K562 (cell line): ENCODE results near the gene PWP2. TPM values are rescaled to one million over a fixed set of nuclear protein-coding genes. Genes with fewer than 3 reads are reported as not detected.
A peak's percentile ranks its signal among the peaks of the same experiment; 100 is the strongest.
"Not testable (repeated sequence)": the region's sequence is repeated elsewhere in the genome, so short reads cannot be mapped to it uniquely, and the experiment has no call there.

Experiments
- ATAC-seq: fragments of 200-7000 bp; cut with Tn5 transposase; 3 replicates; pipeline ENCODE4 v1.9.1; 2020; ENCODE audit warnings: moderate library complexity
- BruUV-seq: library from RNA; stranded (reverse); fragments of 400-500 nt; replicated peaks from 2 replicates; lab custom pipeline; 2021; lab: Mats Ljungman, UMichigan
- CTCF ChIA-PET: fragments of 300-600 bp; formaldehyde crosslinking; extraction: SDS; loops from one replicate; lab custom pipeline; 2021; ENCODE audit warnings: low intra/inter-chr PET ratio; lab: Yijun Ruan, JAX
- POLR2A ChIA-PET: fragments of 300-600, 350-650 bp; sonication (Branson Sonifier 250); formaldehyde crosslinking; extraction: SDS; loops from one replicate; lab custom pipeline; 2021; ENCODE audit warnings: antibody characterized with exemption, inconsistent platforms; lab: Yijun Ruan, JAX
- DNase-seq, 4 experiments: peaks; one replicate each; pipeline versions ENCODE4 v3.0.0 to v3.0.0-alpha.2; 2011 to 2018; ENCODE audit warnings: low spot score in 3 of 4, mixed read lengths in 3 of 4; ENCODE audit errors: extremely low read depth in 1 of 4
- FAIRE-seq: peaks from 2 replicates; lab custom pipeline; 2011; peaks lifted over from hg19 to GRCh38; lab: Jason Lieb, UNC
- H2AFZ ChIP-seq: 2 replicates; pipeline ENCODE4 v1.6.0; 2011; ENCODE audit warnings: low read depth, low read length, control low read depth, inconsistent platforms
- H3K27ac ChIP-seq: fragments of 200-600 bp; 3 replicates; pipeline ENCODE4 v1.8.0; 2011; ENCODE audit warnings: low read depth, mild to moderate bottlenecking, control low read depth, inconsistent platforms, low read length, moderate library complexity, mixed read lengths; ENCODE audit errors: extremely low read depth
- H3K27me3 ChIP-seq, 2 experiments: fragments of 300-600 bp in 1 of 2; 2 replicates in 1 of 2; 3 replicates in 1 of 2; pipeline versions ENCODE4 v1.6.0 to v1.8.0; 2011; ENCODE audit warnings: inconsistent platforms in 2 of 2, low read length in 2 of 2, mild to moderate bottlenecking in 1 of 2, mixed read lengths in 1 of 2, moderate library complexity in 1 of 2; ENCODE audit not compliant: control insufficient read depth in 2 of 2, insufficient read depth in 2 of 2
- H3K36me3 ChIP-seq: fragments of 300-600 bp; 3 replicates; pipeline ENCODE4 v1.8.0; 2011; ENCODE audit warnings: mild to moderate bottlenecking, low read length, inconsistent platforms; ENCODE audit not compliant: control insufficient read depth, insufficient read depth
- H3K4me1 ChIP-seq, 2 experiments: fragments of 200-600 bp in 1 of 2; replicated peaks in 1 of 2; 2 replicates in 1 of 2; 3 replicates in 1 of 2; pipeline versions ENCODE4 v1.5.1 to v1.8.0; 2011; ENCODE audit warnings: inconsistent platforms in 2 of 2, low read length in 2 of 2, mild to moderate bottlenecking in 1 of 2, mixed read lengths in 1 of 2, moderate library complexity in 1 of 2; ENCODE audit not compliant: control insufficient read depth in 2 of 2, insufficient read depth in 2 of 2
- H3K4me2 ChIP-seq: 2 replicates; pipeline ENCODE4 v1.6.1; 2011; ENCODE audit warnings: low read length, control low read depth, inconsistent platforms, mixed read lengths; ENCODE audit not compliant: insufficient read depth
- H3K4me3 ChIP-seq: fragments of 200-600 bp; sonication (generic), shearing (Covaris generic); 2 replicates; pipeline ENCODE4 v1.5.1; 2016; ENCODE audit warnings: control low read depth, inconsistent platforms
- H3K79me2 ChIP-seq: fragments of 200-600 bp; 3 replicates; pipeline ENCODE4 v1.8.0; 2011; ENCODE audit warnings: low read length, inconsistent platforms; ENCODE audit not compliant: control insufficient read depth, insufficient read depth
- H3K9ac ChIP-seq, 2 experiments: 2 replicates each; pipeline versions ENCODE4 v1.6.0 to v1.6.1; 2011; ENCODE audit warnings: low read depth in 2 of 2, low read length in 2 of 2, control low read depth in 1 of 2, inconsistent platforms in 1 of 2, mild to moderate bottlenecking in 1 of 2, mixed read lengths in 1 of 2; ENCODE audit not compliant: insufficient read depth in 1 of 2
- H3K9me1 ChIP-seq: one replicate; pipeline ENCODE4 v1.6.0; 2011; ENCODE audit warnings: inconsistent platforms, mild to moderate bottlenecking, low read length, moderate library complexity; ENCODE audit not compliant: control insufficient read depth, insufficient read depth
- H3K9me3 ChIP-seq: replicated peaks from 2 replicates; pipeline ENCODE4 v1.5.1; 2011; ENCODE audit warnings: low read depth, low read length, inconsistent platforms; ENCODE audit not compliant: control insufficient read depth, insufficient read depth
- H4K20me1 ChIP-seq: replicated peaks from 2 replicates; pipeline ENCODE4 v1.6.1; 2011; ENCODE audit warnings: low read length, inconsistent platforms, mixed read lengths; ENCODE audit not compliant: control insufficient read depth, insufficient read depth
- WGBS: fragments of 100-300 bp; shearing (Covaris generic); methylation state at CpG from one replicate; pipeline ENCODE4 v1.1.6; 2016; ENCODE audit warnings: low coverage, mixed read lengths; ENCODE audit not compliant: insufficient coverage; ENCODE audit errors: missing lambda C conversion rate; 5-methylcytosine and 5-hydroxymethylcytosine counted together
- in situ Hi-C: fragments of 300-500 bp; cut with MboI; formaldehyde crosslinking; loops from 4 replicates; pipeline ENCODE4 v1.15.0; 2018; ENCODE audit warnings: inconsistent platforms, mixed read lengths
- intact Hi-C: fragments of 100-400 bp; cut with micrococcal nuclease; formaldehyde crosslinking; loops from 2 replicates; pipeline ENCODE4 v1.14.2; 2022
- polyA plus RNA-seq, 8 experiments: library from polyadenylated mRNA; depleted of rRNA in 4 of 8; stranded (reverse) in 5 of 8; unstranded in 3 of 8; fragments of >200 nt; fragmentation: Nextera tagmentation in 2 of 8; fragmentation: Illumina TruSeq in 1 of 8; extraction: Ambion mirVana in 2 of 8; extraction: Trizol in 1 of 8; gene quantifications; 2 replicates each; pipeline versions ENCODE4 v1.2.1 to v1.2.3, GENCODE V29; 2011 to 2014; ENCODE audit warnings: inconsistent platforms in 1 of 8, missing spikeins in 1 of 8
- total RNA-seq, 7 experiments: library from RNA; depleted of rRNA in 6 of 7; stranded (reverse); fragments of >200 nt in 6 of 7; fragmentation: Illumina TruSeq in 2 of 7; extraction: Trizol in 2 of 7; gene quantifications; 2 replicates each; pipeline versions ENCODE4 v1.2.1 to v1.2.3, GENCODE V29; 2011 to 2021; ENCODE audit warnings: low replicate concordance in 1 of 7

Gene PWP2
- total and polyA plus RNA-seq, 9 of the 15 experiments (the other 6 are each of a cell fraction or from before 2014, with no cell fraction given): 0.72 to 57.6 (median 31.1) TPM

DNA sequence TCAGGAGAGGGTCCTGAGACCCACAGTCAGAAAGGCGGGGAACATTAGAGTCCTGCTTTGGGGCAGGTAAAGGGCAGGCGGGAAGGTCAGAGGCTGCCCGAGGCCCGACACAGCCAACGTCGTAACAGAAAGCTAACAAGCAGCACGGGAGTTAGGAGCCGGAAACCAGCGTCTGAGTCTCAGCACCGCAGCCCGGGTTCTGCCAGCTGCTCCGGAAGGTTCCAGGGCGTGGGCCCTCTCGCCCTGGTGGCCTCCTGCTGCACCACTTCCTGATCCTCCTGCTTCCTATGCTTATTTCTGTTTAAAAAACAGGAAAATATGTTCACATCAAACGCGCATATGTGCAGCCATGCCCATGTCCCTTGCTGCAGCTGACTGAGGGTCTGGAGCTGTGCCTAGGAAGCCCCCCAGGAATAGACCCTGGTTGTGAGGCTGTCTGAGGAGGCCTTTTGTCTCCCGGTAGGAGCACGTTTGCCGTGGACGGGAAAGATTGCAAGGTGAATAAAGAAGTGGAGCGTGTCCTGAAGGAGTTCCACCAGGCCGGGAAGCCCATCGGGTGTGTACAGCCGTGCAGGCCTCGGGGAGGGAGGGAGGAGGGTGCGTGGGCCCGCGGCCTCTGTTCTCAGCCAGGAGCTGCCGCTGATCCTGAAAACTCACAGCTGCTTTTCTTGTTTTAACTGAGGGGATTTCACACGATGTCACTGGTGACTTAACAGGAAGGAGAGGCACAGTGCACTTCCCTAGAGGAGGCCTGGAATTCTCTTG is 32.8 kb downstream of the PWP2 start:
- ATAC-seq: 0 out of 3 replicates have a peak, but pooled peaks have one; percentile 10
- DNase-seq, H3K4me2 ChIP-seq, H3K9me3 ChIP-seq, CTCF ChIA-PET, H3K9me1 ChIP-seq, POLR2A ChIA-PET, H4K20me1 ChIP-seq, H3K9ac ChIP-seq, intact Hi-C loops, H3K27ac ChIP-seq, H2AFZ ChIP-seq, H3K4me1 ChIP-seq, BruUV-seq, H3K4me3 ChIP-seq, H3K36me3 ChIP-seq, H3K79me2 ChIP-seq, H3K27me3 ChIP-seq: not testable (repeated sequence)
- FAIRE-seq: peak; percentile 15
- WGBS: no CpG with 5 or more reads among the region's 30 CpGs
- in situ Hi-C loops: loop anchor here (25.0 kb wide), 1 partner anchor 353 kb away; the partner anchor contains the start of genes CSTB and RRP1

DNA sequence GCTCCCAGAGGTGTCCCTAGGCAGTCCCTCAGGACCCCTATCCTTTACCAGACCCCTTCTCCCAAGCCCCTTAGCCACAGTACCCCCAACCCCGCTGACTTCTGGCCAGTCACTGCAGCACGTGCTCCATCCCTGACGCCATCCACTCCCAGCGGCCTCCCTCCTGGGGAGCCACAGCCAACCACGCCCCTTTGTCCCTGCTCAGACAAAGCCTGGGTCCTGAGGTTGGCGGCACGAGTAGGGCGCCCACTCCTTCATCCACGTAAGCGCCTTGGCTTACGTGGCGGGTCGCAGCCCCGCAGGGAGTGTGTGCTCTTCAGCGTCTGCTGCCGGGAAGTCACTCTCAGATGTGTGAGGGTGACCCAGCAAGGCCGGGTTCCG is 33.3 kb downstream of the PWP2 start:
- H3K27ac ChIP-seq, H3K27me3 ChIP-seq, H4K20me1 ChIP-seq, intact Hi-C loops, DNase-seq, BruUV-seq, H3K4me2 ChIP-seq, POLR2A ChIA-PET, H2AFZ ChIP-seq, H3K36me3 ChIP-seq, H3K9me3 ChIP-seq, H3K79me2 ChIP-seq, H3K9ac ChIP-seq, H3K4me1 ChIP-seq, H3K4me3 ChIP-seq, CTCF ChIA-PET, H3K9me1 ChIP-seq, FAIRE-seq: not testable (repeated sequence)
- no CpG with 5 or more reads among the region's 18 CpGs for WGBS
- ATAC-seq: peak; percentile 23
- in situ Hi-C loops: loop anchor here (25.0 kb wide), 1 partner anchor 353 kb away; the partner anchor contains the start of genes CSTB and RRP1
